ENCODE data around the gene THRB.
"Not testable (repeated sequence)": the region's sequence is repeated elsewhere in the genome, so short reads cannot be mapped to it uniquely, and the experiment has no call there.

THRB gene

GRCh38 chr3:24440760-24441464, 53.7 kb downstream of the THRB start:
- no peak for DNase-seq

GRCh38 chr3:24439021-24439420, 55.6 kb downstream of the THRB start:
- DNase-seq: no peak

GRCh38 chr3:24437326-24437725, 57.3 kb downstream of the THRB start:
- DNase-seq: no peak

GRCh38 chr3:24435584-24435983, 59.1 kb downstream of the THRB start:
- DNase-seq: no peak

GRCh38 chr3:24434651-24435050, 60.0 kb downstream of the THRB start:
- DNase-seq: no peak

- DNase-seq: no peak
Observed at GRCh38 chr3:24433838-24434591, 60.6 kb downstream of the THRB start.

GRCh38 chr3:24432989-24433388, 61.7 kb downstream of the THRB start:
- DNase-seq: no peak

- no peak for DNase-seq
Observed at GRCh38 chr3:24428481-24428880, 66.2 kb downstream of the THRB start.

- DNase-seq: no peak
Observed at GRCh38 chr3:24426896-24427295, 67.8 kb downstream of the THRB start.

- DNase-seq: not testable (repeated sequence)
Observed at GRCh38 chr3:24420829-24421228, 73.8 kb downstream of the THRB start.

- DNase-seq: no peak
Observed at GRCh38 chr3:24420224-24420623, 74.4 kb downstream of the THRB start.

GRCh38 chr3:24419067-24419791, 75.4 kb downstream of the THRB start:
- DNase-seq: no peak

- DNase-seq: no peak
Observed at GRCh38 chr3:24417730-24418129, 76.9 kb downstream of the THRB start.

GRCh38 chr3:24416224-24416623, 78.4 kb downstream of the THRB start:
- DNase-seq: no peak

- no peak for DNase-seq
Observed at GRCh38 chr3:24415824-24416223, 78.8 kb downstream of the THRB start.

- not testable (repeated sequence) for DNase-seq
Observed at GRCh38 chr3:24413662-24414061, 81.0 kb downstream of the THRB start.

- DNase-seq: no peak
Observed at GRCh38 chr3:24410860-24411259, 83.8 kb downstream of the THRB start.

- no peak for DNase-seq
Observed at GRCh38 chr3:24407980-24408680, 86.5 kb downstream of the THRB start.

- no peak for DNase-seq
Observed at GRCh38 chr3:24406900-24407299, 87.8 kb downstream of the THRB start.

GRCh38 chr3:24405057-24405456, 89.6 kb downstream of the THRB start:
- DNase-seq: no peak

- no peak for DNase-seq
Observed at GRCh38 chr3:24401811-24402185, 92.9 kb downstream of the THRB start.

GRCh38 chr3:24401090-24401810, 93.4 kb downstream of the THRB start:
- no peak for DNase-seq

- DNase-seq: no peak
Observed at GRCh38 chr3:24400450-24400849, 94.2 kb downstream of the THRB start.
